GM18505 (cell line): ENCODE data around the gene ME3.
"Not testable (repeated sequence)": the region's sequence is repeated elsewhere in the genome, so short reads cannot be mapped to it uniquely, and the experiment has no call there.

Source experiments
- ATAC-seq: cut with Tn5 transposase; IDR thresholded peaks from one replicate; pipeline ENCODE4 v1.9.1; 2021; ENCODE audit not compliant: unreplicated experiment
- POLR2A ChIP-seq: IDR thresholded peaks from 4 replicates; pipeline ENCODE4 v1.6.1; 2011; ENCODE audit warnings: borderline replicate concordance; ENCODE audit not compliant: insufficient read depth, insufficient read length; ENCODE audit errors: extremely low read depth

ME3 gene

GRCh38 chr11:86453290-86454030 is 219.0 kb downstream of the ME3 start:
- ATAC-seq, result no peak
- no peak for TF ChIP-seq POLR2A

GRCh38 chr11:86449993-86450629 is 222.3 kb downstream of the ME3 start:
- no peak for TF ChIP-seq POLR2A
- no peak for ATAC-seq

- no peak for ATAC-seq
- TF ChIP-seq POLR2A, result no peak
Observed at GRCh38 chr11:86447763-86448480, 224.5 kb downstream of the ME3 start.

GRCh38 chr11:86446924-86447285 is 225.5 kb downstream of the ME3 start:
- ATAC-seq, result no peak
- TF ChIP-seq POLR2A, result no peak

GRCh38 chr11:86446163-86446923 is 226.1 kb downstream of the ME3 start:
- no peak for ATAC-seq
- no peak for TF ChIP-seq POLR2A

GRCh38 chr11:86444981-86445380 is 227.4 kb downstream of the ME3 start:
- TF ChIP-seq POLR2A, result no peak

GRCh38 chr11:86443415-86443814 is 229.0 kb downstream of the ME3 start:
- no peak for ATAC-seq
- TF ChIP-seq POLR2A, result no peak

More at GRCh38 chr11:86444981-86445380, 227.4 kb downstream of the ME3 start:
- ATAC-seq, result no peak

GRCh38 chr11:86442827-86443226 is 229.6 kb downstream of the ME3 start:
- ATAC-seq, result no peak
- no peak for TF ChIP-seq POLR2A

- TF ChIP-seq POLR2A, result no peak
- ATAC-seq, result no peak
Observed at GRCh38 chr11:86442420-86442819, 230.0 kb downstream of the ME3 start.

GRCh38 chr11:86440843-86441242 is 231.6 kb downstream of the ME3 start:
- no peak for ATAC-seq

GRCh38 chr11:86440305-86440716 is 232.1 kb downstream of the ME3 start:
- ATAC-seq, result no peak
- TF ChIP-seq POLR2A, result no peak

More at GRCh38 chr11:86440843-86441242, 231.6 kb downstream of the ME3 start:
- no peak for TF ChIP-seq POLR2A

- ATAC-seq, result no peak
- TF ChIP-seq POLR2A, result no peak
Observed at GRCh38 chr11:86438685-86439084, 233.7 kb downstream of the ME3 start.

GRCh38 chr11:86435711-86436110 is 236.7 kb downstream of the ME3 start:
- no peak for ATAC-seq
- no peak for TF ChIP-seq POLR2A

GRCh38 chr11:86433361-86434095 is 238.9 kb downstream of the ME3 start:
- ATAC-seq, result not testable (repeated sequence)
